ENCODE measurements around the gene MYO7A.

MYO7A gene

GRCh38 chr11:77230878-77231605 lies 103.0 kb downstream of the MYO7A start:
- DNase-seq: no peak

- DNase-seq: no peak
These were observed 103.8 kb downstream of the MYO7A start for GRCh38 chr11:77231800-77232199.

- DNase-seq: no peak
These were observed 104.2 kb downstream of the MYO7A start for GRCh38 chr11:77232242-77232641.

GRCh38 chr11:77233011-77233410 lies 105.0 kb downstream of the MYO7A start:
- no peak for DNase-seq

- DNase-seq: no peak
These were observed 108.9 kb downstream of the MYO7A start for GRCh38 chr11:77236901-77237300.

GRCh38 chr11:77244277-77245027 lies 116.4 kb downstream of the MYO7A start:
- peak; percentile 60 for DNase-seq

GRCh38 chr11:77249427-77249826 lies 121.4 kb downstream of the MYO7A start:
- DNase-seq: peak; percentile 36

GRCh38 chr11:77250881-77251640 lies 123.0 kb downstream of the MYO7A start:
- peak; percentile 26 for DNase-seq

- no peak for DNase-seq
These were observed 124.7 kb downstream of the MYO7A start for GRCh38 chr11:77252555-77253270.

- DNase-seq: no peak
These were observed 125.6 kb downstream of the MYO7A start for GRCh38 chr11:77253690-77254089.

GRCh38 chr11:77259641-77260040 lies 131.6 kb downstream of the MYO7A start:
- DNase-seq: no peak

GRCh38 chr11:77262803-77263202 lies 134.8 kb downstream of the MYO7A start:
- no peak for DNase-seq

Measured in NCI-H226 (cell line).